GM19035 (cell line): Measurements from ENCODE around the gene SLC25A40.
"Not testable (repeated sequence)": the region's sequence is repeated elsewhere in the genome, so short reads cannot be mapped to it uniquely, and the experiment has no call there.

Source experiments
- ATAC-seq: cut with Tn5 transposase; IDR thresholded peaks from one replicate; pipeline ENCODE4 v1.9.1; 2021; ENCODE audit not compliant: unreplicated experiment

SLC25A40 gene

GRCh38 chr7:87873328-87873727 is 2.8 kb downstream of the SLC25A40 start:
- ATAC-seq, result not testable (repeated sequence)

DNA sequence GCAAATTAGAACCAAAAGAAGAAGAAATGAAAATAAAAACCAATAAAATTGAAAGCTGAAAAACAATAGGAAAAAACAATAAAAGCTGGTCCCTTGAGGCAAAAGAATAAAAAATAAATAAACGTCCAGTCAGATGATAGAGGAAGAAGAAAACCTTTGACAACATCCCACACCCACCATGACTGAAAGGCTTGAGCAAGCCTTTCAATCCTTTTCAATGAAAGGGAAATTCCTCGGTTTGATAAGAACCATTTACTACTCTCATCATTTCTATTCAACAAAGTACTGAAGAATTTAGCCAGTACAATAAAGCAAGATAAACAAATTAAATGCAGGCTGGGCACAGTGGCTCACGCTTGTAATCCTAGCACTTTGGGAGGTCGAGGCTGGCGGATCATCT is 3.8 kb downstream of the SLC25A40 start:
- no peak for ATAC-seq

DNA sequence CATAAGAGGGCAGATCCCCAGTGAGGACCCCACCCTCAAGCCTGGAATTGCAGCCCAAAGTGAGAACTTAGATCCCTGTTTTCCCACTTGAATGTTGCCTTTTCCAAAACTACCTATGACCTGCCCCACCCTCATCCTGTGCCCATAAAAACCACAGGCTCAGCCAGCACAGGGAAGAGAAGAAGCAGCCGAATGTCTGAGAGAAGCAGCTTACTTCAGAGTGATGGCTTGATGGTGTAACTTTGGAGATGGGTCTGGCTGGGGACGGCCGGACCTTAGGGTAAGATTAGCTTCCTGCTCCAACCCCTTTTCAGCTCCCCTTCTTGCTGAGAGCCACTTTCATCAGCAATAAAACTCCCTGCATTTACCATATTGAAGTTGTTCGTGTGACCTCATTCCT is 5.7 kb downstream of the SLC25A40 start:
- no peak for ATAC-seq

- ATAC-seq, result not testable (repeated sequence)
These were observed 9.6 kb downstream of the SLC25A40 start for GRCh38 chr7:87866533-87866932.

DNA sequence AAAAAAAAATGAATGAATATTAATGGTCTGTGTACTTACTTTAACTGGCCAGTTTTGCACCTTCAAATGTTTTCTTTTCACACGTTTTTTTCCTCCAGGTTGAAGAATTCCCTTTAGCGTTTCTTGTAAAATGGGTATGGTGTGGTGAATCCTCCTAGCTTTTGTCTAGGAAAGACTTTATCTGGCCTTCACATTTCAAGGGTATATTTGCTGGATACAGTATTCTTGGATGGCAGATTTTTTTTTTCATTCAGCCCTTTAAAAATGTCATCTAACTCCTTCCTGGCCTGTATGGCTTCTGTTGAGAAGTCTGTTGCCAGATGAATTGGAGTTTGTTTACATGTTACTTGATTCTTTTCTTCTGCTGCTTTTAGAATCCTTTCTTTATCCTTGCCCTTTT is 10.1 kb downstream of the SLC25A40 start:
- ATAC-seq, result no peak

GRCh38 chr7:87858417-87859100 is 17.6 kb downstream of the SLC25A40 start:
- no peak for ATAC-seq

DNA sequence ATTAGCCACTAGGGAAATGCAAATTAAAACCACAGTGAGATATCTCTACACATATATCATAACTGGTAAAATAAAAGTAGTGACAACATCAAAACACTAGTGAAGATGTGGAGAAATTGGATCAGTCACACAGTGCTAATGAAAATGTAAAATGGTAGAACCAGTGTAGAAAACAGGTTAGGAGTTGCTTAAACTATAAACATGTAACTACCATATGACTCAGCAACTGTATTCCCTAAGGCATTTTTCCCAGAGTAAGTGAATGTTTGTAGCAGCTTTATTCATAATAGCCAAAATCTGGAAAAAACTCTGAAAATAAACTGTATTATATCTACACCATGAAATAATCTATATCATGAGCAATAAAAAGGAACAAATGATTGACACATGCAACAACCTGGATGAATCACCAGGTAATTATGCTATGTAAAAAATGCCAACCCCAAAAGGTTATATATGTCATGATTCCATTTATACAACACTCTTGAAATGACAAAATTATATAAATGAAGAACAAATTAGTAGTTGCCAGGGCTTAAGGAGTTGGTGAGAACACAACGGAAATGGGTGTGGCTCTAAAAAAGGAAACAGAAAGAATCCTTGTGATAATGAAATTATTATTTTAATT is 22.8 kb downstream of the SLC25A40 start:
- ATAC-seq, result no peak

GRCh38 chr7:87852306-87852705 is 23.9 kb downstream of the SLC25A40 start:
- no peak for ATAC-seq

DNA sequence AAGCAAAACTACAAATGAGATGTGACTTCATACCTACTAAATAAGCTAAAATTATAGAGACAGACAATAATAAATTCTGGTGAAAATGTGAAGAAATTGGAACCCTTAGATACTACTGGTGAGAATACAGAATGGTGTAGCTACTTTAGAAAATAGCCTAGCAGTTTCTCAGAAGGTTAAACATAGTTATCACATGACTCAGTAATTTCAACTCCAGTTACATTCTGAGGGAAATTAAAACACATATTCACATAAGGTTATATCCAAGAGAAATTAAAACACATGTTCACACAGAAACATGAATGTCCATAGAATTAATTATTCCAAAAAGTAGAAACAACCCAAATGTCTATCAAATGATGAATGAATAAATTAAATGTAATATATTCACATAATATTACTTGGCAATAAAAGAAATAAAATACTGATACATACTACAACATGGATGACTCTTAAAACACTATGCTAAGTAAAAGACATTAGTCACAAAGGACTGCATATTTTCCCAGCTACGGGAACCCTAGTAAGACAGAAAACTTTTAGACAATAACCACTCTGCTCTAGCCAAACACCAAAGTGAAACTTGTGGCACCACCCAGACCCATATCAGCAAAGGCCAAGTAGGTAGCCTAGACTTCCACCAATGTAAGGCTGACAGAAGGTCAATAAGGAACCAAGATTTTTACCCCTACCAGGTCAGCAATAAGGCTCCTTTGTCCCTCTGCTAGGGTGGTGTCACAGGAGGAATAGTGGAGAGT is 25.1 kb downstream of the SLC25A40 start:
- no peak for ATAC-seq

DNA sequence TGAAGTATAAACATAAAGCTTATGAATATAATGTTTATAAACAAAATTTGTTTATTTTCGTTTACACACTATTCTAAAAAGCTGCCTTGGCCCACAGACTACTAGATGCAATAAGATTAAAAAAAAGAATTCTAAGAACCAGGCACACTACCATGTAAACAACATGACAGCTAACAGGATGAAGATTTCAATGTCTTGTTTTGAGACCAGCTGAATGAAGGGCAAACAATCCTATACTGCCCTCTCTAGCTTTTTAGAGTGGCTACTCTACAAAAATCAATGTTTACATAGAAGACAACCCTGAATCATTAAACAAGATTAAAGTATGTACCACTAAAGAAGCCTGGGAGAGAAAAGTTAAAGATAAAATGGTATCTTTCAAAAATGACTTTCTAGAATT is 38.6 kb downstream of the SLC25A40 start:
- no peak for ATAC-seq

DNA sequence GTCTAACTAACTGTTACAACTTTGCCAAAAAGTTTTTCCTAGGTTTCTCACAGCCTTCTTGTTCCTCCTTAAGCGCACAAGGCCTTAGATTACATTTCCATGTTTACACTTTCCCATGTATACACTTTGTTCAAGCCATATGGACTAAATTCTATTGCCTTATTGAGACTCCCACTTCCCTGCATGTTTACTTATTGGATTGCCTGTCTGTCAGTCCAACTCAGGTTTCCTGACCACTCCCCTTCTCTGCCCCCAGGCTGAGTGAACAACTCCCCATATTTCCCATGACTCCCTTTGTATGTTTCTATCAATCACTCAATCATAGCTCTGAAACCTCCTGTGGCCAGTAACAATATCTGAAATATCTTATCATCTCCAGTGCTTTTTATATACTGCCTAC is 43.0 kb downstream of the SLC25A40 start:
- no peak for ATAC-seq

GRCh38 chr7:87831097-87831496 is 45.1 kb downstream of the SLC25A40 start:
- no peak for ATAC-seq

DNA sequence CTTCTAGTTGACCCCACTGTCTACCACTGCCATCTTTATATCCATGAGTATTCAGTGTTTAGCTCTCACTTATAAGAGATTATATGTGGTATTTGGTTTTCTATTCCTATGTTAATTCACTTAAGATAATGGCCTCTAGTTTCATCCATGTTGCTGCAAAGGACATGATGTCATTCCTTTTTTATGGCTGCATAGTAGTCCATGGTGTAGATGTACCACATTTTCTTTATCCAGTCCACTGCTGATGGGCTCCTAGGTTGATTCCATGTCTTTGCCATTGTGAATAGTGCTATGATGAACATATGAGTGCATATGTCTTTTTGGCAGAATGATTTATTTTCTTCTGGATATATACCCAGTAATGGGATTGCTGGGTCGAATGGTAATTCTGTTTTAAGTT is 47.8 kb downstream of the SLC25A40 start:
- ATAC-seq, result not testable (repeated sequence)

- ATAC-seq, result not testable (repeated sequence)
These were observed 50.8 kb downstream of the SLC25A40 start for GRCh38 chr7:87825369-87825768.

DNA sequence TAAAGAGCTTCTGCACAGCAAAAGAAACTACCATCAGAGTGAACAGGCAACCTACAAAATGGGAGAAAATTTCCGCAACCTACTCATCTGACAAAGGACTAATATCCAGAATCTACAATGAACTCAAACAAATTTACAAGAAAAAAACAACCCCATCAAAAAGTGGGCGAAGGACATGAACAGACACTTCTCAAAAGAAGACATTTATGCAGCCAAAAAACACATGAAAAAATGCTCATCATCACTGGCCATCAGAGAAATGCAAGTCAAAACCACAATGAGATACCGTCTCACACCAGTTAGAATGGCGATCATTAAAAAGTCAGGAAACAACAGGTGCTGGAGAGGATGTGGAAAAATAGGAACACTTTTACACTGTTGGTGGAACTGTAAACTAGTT is 54.1 kb downstream of the SLC25A40 start:
- ATAC-seq, result not testable (repeated sequence)

- no peak for ATAC-seq
These were observed 57.8 kb downstream of the SLC25A40 start for GRCh38 chr7:87818336-87818735.

- ATAC-seq, result no peak
These were observed 59.8 kb downstream of the SLC25A40 start for GRCh38 chr7:87816389-87816788.

DNA sequence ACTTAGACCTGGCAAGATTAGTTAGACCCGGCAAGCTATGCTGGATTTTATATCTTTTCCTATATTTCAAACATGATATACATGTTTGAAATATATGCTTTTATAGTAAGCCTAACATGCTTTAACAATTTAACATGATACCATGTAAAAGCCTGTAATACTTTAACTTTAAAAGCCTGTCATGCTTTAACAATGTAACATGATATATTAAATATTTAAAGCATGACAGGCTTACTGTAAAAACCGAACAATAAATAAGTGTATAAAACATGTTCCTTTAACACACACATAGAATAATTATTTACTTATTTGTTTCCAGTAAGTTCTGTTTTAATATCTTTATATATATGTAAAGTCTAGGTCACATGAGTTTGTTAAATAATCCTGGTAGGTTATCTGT is 65.4 kb downstream of the SLC25A40 start:
- no peak for ATAC-seq

- no peak for ATAC-seq
These were observed 66.0 kb downstream of the SLC25A40 start for GRCh38 chr7:87810130-87810529.

- no peak for ATAC-seq
These were observed 70.0 kb downstream of the SLC25A40 start for GRCh38 chr7:87806150-87806549.

- peak; percentile 95 for ATAC-seq
These were observed 78.3 kb downstream of the SLC25A40 start for GRCh38 chr7:87797798-87798403.

DNA sequence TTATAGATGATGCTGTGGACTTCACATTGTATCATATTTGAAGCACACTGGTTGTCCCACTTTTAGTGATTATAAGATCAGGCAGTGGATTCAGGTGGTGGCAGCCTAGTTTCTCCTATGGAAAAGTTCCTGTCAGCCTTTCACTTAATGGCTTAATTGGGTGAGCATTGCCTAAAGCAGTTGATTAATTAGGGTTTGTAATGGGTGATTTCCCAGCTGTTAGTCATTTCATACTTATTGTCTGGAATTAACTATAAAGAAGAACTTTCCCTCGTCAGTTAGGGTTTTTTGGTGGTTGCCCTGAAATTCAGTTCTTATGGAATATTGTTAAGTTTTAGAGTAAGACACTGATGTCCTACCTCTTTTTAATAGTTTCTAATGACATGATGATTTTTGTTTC is 78.8 kb downstream of the SLC25A40 start:
- peak; percentile 36 for ATAC-seq
